Skeletal muscle tissue (tissue), 4 donors: ENCODE data around the gene LAMA2. TPM values are rescaled to one million over a fixed set of nuclear protein-coding genes. Genes with fewer than 3 reads are reported as not detected.

Source experiments
- H3K27ac ChIP-seq: one replicate; pipeline ENCODE4 v1.7.0; 2013; ENCODE audit warnings: mild to moderate bottlenecking, low read depth, low read length, inconsistent platforms
- H3K27me3 ChIP-seq, 3 donors: one replicate each; pipeline ENCODE4 v1.7.0; 2013; ENCODE audit warnings: low read length in 3 of 3; ENCODE audit not compliant: control insufficient read depth in 3 of 3, insufficient read depth in 3 of 3
- H3K36me3 ChIP-seq, 3 donors: one replicate each; pipeline ENCODE4 v1.7.0; 2013; ENCODE audit warnings: low read length in 3 of 3; ENCODE audit not compliant: control insufficient read depth in 3 of 3, insufficient read depth in 3 of 3
- H3K4me1 ChIP-seq, 3 donors: one replicate each; pipeline ENCODE4 v1.7.0; 2013; ENCODE audit warnings: low read length in 3 of 3, mild to moderate bottlenecking in 3 of 3; ENCODE audit not compliant: control insufficient read depth in 3 of 3, insufficient read depth in 3 of 3
- H3K4me3 ChIP-seq, 3 donors: one replicate each; pipeline ENCODE4 v1.7.0; 2013; ENCODE audit warnings: low read length in 3 of 3
- H3K9ac ChIP-seq, 3 donors: one replicate each; pipeline ENCODE4 v1.7.0; 2013; ENCODE audit warnings: low read length in 3 of 3, mild to moderate bottlenecking in 3 of 3, moderate library complexity in 2 of 3, low read depth in 1 of 3
- H3K9me3 ChIP-seq, 3 donors: one replicate each; pipeline ENCODE4 v1.7.0; 2013; ENCODE audit warnings: low read length in 3 of 3; ENCODE audit not compliant: control insufficient read depth in 3 of 3
- total RNA-seq: library from RNA; depleted of rRNA; stranded (reverse); fragments of >200 nt; gene quantifications from one replicate; pipeline ENCODE4 v1.2.3, GENCODE V29; 2014
- donor health status: Osteomylitis.

The LAMA2 gene
- total RNA-seq, 1 donor from 2014 or later, result 187 TPM

DNA sequence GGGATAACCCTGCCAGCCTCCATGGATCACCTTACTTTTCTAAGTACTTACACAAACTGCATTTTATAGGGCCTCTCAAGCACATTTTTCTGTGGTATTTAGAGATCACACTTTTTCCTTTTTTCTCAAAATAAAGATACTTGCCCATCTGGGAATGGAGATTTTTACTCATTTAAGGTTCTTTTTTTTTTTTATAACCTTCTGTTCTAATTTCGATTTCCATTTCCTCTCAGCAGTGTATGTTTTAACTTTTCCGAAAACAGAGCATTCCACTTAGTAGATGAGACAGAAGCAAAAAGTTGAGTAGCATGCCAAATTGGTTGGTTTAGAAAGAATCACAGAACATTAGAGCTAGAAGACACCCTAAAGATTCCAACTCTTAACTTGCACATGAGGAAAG lies 612.7 kb downstream of the LAMA2 start:
- Histone ChIP-seq H3K36me3 (peaks cover 0 to 5% (median 2%) of the 10 kb centered on the region in 3 donors), H3K4me1 (peaks cover 4 to 11% (median 9%) of the 10 kb centered on the region in 3 donors)

GRCh38 chr6:129497481-129498441 lies 614.8 kb downstream of the LAMA2 start:
- no peak overlapping the region for H3K4me3 ChIP-seq
- H3K4me1 ChIP-seq, result peaks cover 20 to 22% (median 21%) of the 10 kb centered on the region in 3 donors
- H3K27ac ChIP-seq, result no peak overlapping the region
- no peak overlapping the region for H3K9ac ChIP-seq
- no peaks in the 10 kb centered on the region for H3K9me3 ChIP-seq
- H3K36me3 ChIP-seq, result peaks cover 0 to 2% (median 0%) of the 10 kb centered on the region in 3 donors
- no peaks in the 10 kb centered on the region for H3K27me3 ChIP-seq

More for the DNA sequence above, 612.7 kb downstream of the LAMA2 start:
- H3K9ac ChIP-seq, result no peak overlapping the region
- H3K4me3 ChIP-seq, result no peak overlapping the region
- H3K9me3 ChIP-seq, result no peaks in the 10 kb centered on the region
- H3K27me3 ChIP-seq, result no peaks in the 10 kb centered on the region
- no peak overlapping the region for H3K27ac ChIP-seq

DNA sequence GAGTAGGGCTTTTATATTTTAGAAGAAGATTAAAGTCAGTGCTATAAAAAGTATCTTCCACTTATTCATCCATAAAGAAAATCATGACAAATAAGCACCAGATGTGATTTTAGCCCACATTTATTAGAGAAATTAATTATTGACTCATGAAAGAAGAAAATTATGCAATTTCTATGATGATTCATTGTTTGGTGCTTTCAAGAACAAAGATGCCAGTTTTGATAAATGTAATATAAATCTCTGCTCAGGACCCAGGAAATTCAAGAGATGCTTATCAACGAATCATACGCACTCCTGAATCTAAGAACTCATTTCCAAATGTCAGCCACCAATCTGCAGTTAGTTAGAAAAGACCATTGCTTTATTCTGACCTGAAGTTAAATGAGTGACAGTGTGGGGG lies 615.6 kb downstream of the LAMA2 start:
- H3K27me3 ChIP-seq, result no peaks in the 10 kb centered on the region
- H3K9ac ChIP-seq, result peak overlapping the region in 1 of 3 donors; percentile 20
- peaks cover 26 to 30% (median 28%) of the 10 kb centered on the region in 3 donors for H3K4me1 ChIP-seq
- no peak overlapping the region for H3K27ac ChIP-seq
- no peak overlapping the region for H3K4me3 ChIP-seq
- H3K36me3 ChIP-seq, result peaks cover 0 to 6% (median 0%) of the 10 kb centered on the region in 3 donors
- no peaks in the 10 kb centered on the region for H3K9me3 ChIP-seq

DNA sequence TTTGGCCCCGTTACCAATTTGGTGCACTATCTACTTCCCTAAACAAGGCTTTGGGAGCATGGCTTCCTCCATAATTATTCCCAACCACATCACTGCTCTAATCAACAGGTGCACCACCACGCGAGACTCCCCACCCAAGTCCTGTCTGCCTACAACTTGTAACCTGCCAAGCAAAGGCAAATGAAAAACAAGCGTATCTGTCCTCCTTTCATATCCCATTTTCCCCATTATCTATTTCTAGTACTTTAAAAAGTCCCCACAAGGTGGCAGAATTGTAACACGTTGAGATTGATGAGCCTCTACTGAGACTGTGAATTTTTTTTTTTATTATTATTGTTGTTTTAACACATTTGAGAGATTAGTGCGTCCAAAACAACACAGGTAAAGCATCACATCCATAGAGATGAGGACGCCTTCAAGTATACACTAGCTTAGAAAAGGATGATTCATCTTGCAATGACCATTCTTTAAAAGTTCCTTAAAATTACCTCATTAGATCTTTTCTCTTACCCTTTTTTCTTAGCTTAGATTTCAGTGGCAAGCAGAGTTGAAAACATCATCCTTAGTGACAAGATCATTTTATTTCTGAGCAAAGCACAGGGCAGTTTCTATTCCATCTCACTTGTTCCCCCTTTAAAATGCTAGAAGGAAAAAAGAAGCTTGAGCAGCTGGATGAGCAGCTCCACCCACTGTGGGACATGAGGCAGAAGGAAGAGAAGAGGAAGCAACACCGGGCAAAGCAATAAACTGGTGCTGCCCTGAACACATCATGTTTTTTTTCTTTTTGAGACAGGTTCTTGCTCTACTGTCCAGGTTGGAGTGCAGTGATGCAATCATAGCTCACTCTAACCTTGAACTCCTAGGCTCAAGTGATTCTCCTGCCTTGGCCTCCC lies 616.3 kb downstream of the LAMA2 start:
- Histone ChIP-seq H3K36me3 (peaks cover 0 to 4% (median 0%) of the 10 kb centered on the region in 3 donors), H3K4me1 (peaks cover 26 to 33% (median 32%) of the 10 kb centered on the region in 3 donors), H3K27me3 (no peaks in the 10 kb centered on the region), H3K9ac (peak overlapping the region in 1 of 3 donors; percentile 20), H3K9me3 (no peaks in the 10 kb centered on the region), H3K27ac (no peak overlapping the region), H3K4me3 (peak overlapping the region in 1 of 3 donors; percentile 16)

GRCh38 chr6:129499843-129500219 lies 616.9 kb downstream of the LAMA2 start:
- Histone ChIP-seq H3K4me1 (peaks cover 26 to 33% (median 32%) of the 10 kb centered on the region in 3 donors), H3K27ac (no peak overlapping the region), H3K36me3 (peaks cover 0 to 4% (median 0%) of the 10 kb centered on the region in 3 donors)

GRCh38 chr6:129500958-129501739 lies 618.2 kb downstream of the LAMA2 start:
- Histone ChIP-seq H3K27me3 (no peaks in the 10 kb centered on the region), H3K4me1 (peaks cover 26 to 33% (median 32%) of the 10 kb centered on the region in 3 donors), H3K9me3 (no peaks in the 10 kb centered on the region), H3K27ac (peak overlapping the region; percentile 63), H3K36me3 (peaks cover 0 to 4% (median 0%) of the 10 kb centered on the region in 3 donors), H3K9ac (peak overlapping the region in 1 of 3 donors; percentile 39), H3K4me3 (peak overlapping the region in 1 of 3 donors; percentile 4)

More at GRCh38 chr6:129499843-129500219, 616.9 kb downstream of the LAMA2 start:
- H3K4me3 ChIP-seq, result no peak overlapping the region
- H3K9me3 ChIP-seq, result no peaks in the 10 kb centered on the region
- no peaks in the 10 kb centered on the region for H3K27me3 ChIP-seq
- no peak overlapping the region for H3K9ac ChIP-seq

- peaks cover 26 to 33% (median 32%) of the 10 kb centered on the region in 3 donors for H3K4me1 ChIP-seq
- no peaks in the 10 kb centered on the region for H3K27me3 ChIP-seq
- H3K4me3 ChIP-seq, result no peak overlapping the region
- H3K27ac ChIP-seq, result peak overlapping the region; percentile 63
- H3K9ac ChIP-seq, result no peak overlapping the region
- H3K9me3 ChIP-seq, result no peaks in the 10 kb centered on the region
- H3K36me3 ChIP-seq, result peaks cover 0 to 4% (median 0%) of the 10 kb centered on the region in 3 donors
Observed at GRCh38 chr6:129501740-129502660, 619.1 kb downstream of the LAMA2 start.

DNA sequence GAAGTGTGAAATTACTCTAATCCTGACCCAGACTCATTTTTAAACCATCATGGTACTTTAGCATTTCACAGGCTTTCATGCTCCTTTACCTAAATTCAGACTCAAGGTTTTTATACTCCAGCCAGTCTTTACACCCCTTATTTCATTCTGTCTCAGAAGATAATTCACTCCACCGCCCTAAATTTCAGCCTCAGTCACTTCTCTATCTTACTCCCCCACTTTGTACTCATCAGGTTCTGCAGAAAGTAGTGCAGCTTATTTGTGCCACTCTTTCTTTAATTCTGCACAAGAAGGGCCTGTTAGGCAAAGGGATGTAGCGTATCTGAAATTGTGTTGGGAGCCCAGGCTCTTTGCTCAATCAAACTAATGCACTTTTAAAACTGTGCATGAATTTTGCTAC lies 621.5 kb downstream of the LAMA2 start:
- Histone ChIP-seq H3K9ac (no peak overlapping the region), H3K4me1 (peaks cover 22 to 30% (median 27%) of the 10 kb centered on the region in 3 donors), H3K27me3 (no peaks in the 10 kb centered on the region), H3K4me3 (no peak overlapping the region), H3K27ac (no peak overlapping the region), H3K36me3 (peaks cover 0 to 4% (median 0%) of the 10 kb centered on the region in 3 donors), H3K9me3 (no peaks in the 10 kb centered on the region)
